Measurements from ENCODE around the gene CDK19.
"Not testable (repeated sequence)": the region's sequence is repeated elsewhere in the genome, so short reads cannot be mapped to it uniquely, and the experiment has no call there.

GRCh38 chr6:110719601-110720000 lies 95.7 kb downstream of the CDK19 start:
- not testable (repeated sequence) for TF ChIP-seq PHB2 (IDR thresholded peaks at IDR 0.05; ENCODE audit: low read depth); ZNF407 (IDR thresholded peaks at IDR 0.05; ENCODE audit: low read depth); FOXM1 (IDR thresholded peaks at IDR 0.05; ENCODE audit: low read depth); FOXM1 (CRISPR knock-in tag; IDR thresholded peaks at IDR 0.05; ENCODE audit: low read depth); SIX5 (IDR thresholded peaks at IDR 0.05; ENCODE audit: borderline replicate concordance in 1 of 2, insufficient read depth in 1 of 2, low read depth in 1 of 2, low read length in 2 of 2); FOS (IDR thresholded peaks at IDR 0.05; ENCODE audit: extremely low read depth, insufficient read length); ZNF444 (CRISPR knock-in tag; IDR thresholded peaks at IDR 0.05)

Data from K562 (cell line).